ENCODE data around the gene MAP4K3.

- no peak for TF ChIP-seq CTCF (IDR thresholded peaks at IDR 0.05; ENCODE audit: insufficient read depth, low read length)
- no peak for TF ChIP-seq POLR2AphosphoS5 (IDR thresholded peaks at IDR 0.05; ENCODE audit: low read depth)
- TF ChIP-seq REST (IDR thresholded peaks at IDR 0.05; ENCODE audit: insufficient replicate concordance, low read depth) = no peak
- no peak for TF ChIP-seq GABPA (IDR thresholded peaks at IDR 0.05; ENCODE audit: low read depth)
- TF ChIP-seq SPI1 (IDR thresholded peaks at IDR 0.05; ENCODE audit: borderline replicate concordance, low read depth) = no peak
Observed at GRCh38 chr2:39486071-39486470, 49.0 kb upstream of the MAP4K3 start.

Data from HL-60 (cell line).